Activated CD4-positive, CD25-positive, alpha-beta regulatory T cell treated with anti-CD3 and anti-CD28 coated beads, Interleukin-2, amount 50 U/mL, for 72 hours (primary cell): ENCODE data around the gene MEF2A.

ENCODE experiments used
- DNase-seq: peaks from one replicate; pipeline ENCODE4 v3.0.0; 2021

Gene MEF2A

GRCh38 chr15:99708563-99708962 lies 142.8 kb downstream of the MEF2A start:
- DNase-seq = no peak

- no peak for DNase-seq
Measured at GRCh38 chr15:99709243-99709986, 143.6 kb downstream of the MEF2A start.

GRCh38 chr15:99711625-99712024 lies 145.8 kb downstream of the MEF2A start:
- no peak for DNase-seq

- no peak for DNase-seq
Measured at GRCh38 chr15:99712415-99712814, 146.6 kb downstream of the MEF2A start.

- DNase-seq = no peak
Measured at GRCh38 chr15:99716540-99717095, 150.8 kb downstream of the MEF2A start.

- DNase-seq = no peak
Measured at GRCh38 chr15:99717161-99718009, 151.6 kb downstream of the MEF2A start.

GRCh38 chr15:99718421-99718820 lies 152.6 kb downstream of the MEF2A start:
- no peak for DNase-seq

GRCh38 chr15:99719096-99719541 lies 153.3 kb downstream of the MEF2A start:
- DNase-seq = no peak

- no peak for DNase-seq
Measured at GRCh38 chr15:99720533-99720932, 154.7 kb downstream of the MEF2A start.

GRCh38 chr15:99721104-99721778 lies 155.5 kb downstream of the MEF2A start:
- no peak for DNase-seq

GRCh38 chr15:99721896-99722295 lies 156.1 kb downstream of the MEF2A start:
- DNase-seq = no peak

GRCh38 chr15:99722406-99722805 lies 156.6 kb downstream of the MEF2A start:
- no peak for DNase-seq

GRCh38 chr15:99726333-99726732 lies 160.5 kb downstream of the MEF2A start:
- no peak for DNase-seq

- DNase-seq = no peak
Measured at GRCh38 chr15:99727330-99727729, 161.5 kb downstream of the MEF2A start.

- DNase-seq = no peak
Measured at GRCh38 chr15:99727733-99728132, 161.9 kb downstream of the MEF2A start.

GRCh38 chr15:99728916-99729315 lies 163.1 kb downstream of the MEF2A start:
- DNase-seq = no peak

GRCh38 chr15:99729327-99729726 lies 163.5 kb downstream of the MEF2A start:
- no peak for DNase-seq

- no peak for DNase-seq
Measured at GRCh38 chr15:99729920-99730319, 164.1 kb downstream of the MEF2A start.

GRCh38 chr15:99731336-99732123 lies 165.7 kb downstream of the MEF2A start:
- DNase-seq = no peak

GRCh38 chr15:99732124-99732750 lies 166.5 kb downstream of the MEF2A start:
- no peak for DNase-seq

- peak; percentile 44 for DNase-seq
Measured at GRCh38 chr15:99732751-99733267, 167.0 kb downstream of the MEF2A start.
